ENCODE results near the gene DHRSX.
"Not testable (repeated sequence)": the region's sequence is repeated elsewhere in the genome, so short reads cannot be mapped to it uniquely, and the experiment has no call there.

GRCh38 chrX:2471126-2471525 lies 29.6 kb downstream of the DHRSX start:
- TF ChIP-seq CTCF (IDR thresholded peaks at IDR 0.05; ENCODE audit: low read depth, low read length, poor library complexity, severe bottlenecking); EZH2phosphoT487 (IDR thresholded peaks at IDR 0.05; ENCODE audit: borderline replicate concordance, low read length): not testable (repeated sequence)
